Activated CD4-positive, alpha-beta T cell treated with anti-CD3 and anti-CD28 coated beads for 24 hours (primary cell): ENCODE data around the gene VWC2.
"Not testable (repeated sequence)": the region's sequence is repeated elsewhere in the genome, so short reads cannot be mapped to it uniquely, and the experiment has no call there.

ENCODE experiments used
- DNase-seq, 2 donors: peaks; one replicate each; pipeline ENCODE4 v3.0.0-alpha.2; 2020; ENCODE audit warnings: low read depth in 2 of 2

The VWC2 gene

DNA sequence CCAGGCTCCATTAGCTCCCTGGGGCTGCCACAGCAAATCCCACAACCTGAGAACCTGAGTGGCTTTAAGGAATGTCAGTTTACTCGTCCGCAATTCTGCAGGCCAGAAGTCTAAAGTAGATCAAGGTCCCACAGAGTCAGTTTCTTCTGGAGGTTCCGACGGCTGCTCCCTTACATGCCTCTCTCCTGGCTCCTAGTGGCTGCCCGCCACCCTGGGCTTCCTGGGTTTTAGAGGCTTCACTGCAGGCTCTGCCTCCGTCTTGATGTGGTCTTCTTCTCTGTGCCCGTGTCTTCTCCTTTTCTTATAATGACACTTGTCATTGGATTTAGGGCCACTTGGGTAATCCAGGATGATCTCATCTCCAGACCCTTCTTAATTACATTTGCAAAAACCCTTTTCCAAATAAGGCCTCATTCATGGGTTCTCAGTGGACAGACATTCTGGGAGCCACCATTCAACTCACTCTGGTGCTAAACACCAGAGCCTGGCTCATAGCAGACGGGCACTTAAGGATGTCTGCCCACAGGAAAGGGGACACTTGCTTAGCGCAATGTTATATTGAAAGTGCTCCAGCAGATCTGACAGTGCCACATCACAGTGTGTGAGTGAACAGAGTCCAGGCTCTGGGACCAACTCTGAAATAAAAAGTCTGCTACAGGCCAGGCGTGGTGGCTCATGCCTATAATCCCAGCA lies 77.6 kb downstream of the VWC2 start:
- DNase-seq: no peak

DNA sequence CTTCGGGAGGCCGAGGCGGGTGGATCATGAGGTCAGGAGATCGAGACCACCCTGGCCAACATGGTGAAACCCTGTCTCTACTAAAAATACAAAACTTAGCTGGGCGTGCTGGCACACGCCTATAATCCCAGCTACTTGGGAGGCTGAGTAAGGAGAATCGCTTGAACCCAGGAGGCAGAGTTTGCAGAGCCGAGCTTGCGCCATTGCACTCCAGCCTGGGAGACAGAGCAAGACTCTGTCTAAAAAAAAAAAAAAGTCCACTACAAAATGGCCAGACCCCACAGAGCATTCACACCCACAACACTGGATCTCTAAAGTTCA lies 78.1 kb downstream of the VWC2 start:
- not testable (repeated sequence) for DNase-seq

DNA sequence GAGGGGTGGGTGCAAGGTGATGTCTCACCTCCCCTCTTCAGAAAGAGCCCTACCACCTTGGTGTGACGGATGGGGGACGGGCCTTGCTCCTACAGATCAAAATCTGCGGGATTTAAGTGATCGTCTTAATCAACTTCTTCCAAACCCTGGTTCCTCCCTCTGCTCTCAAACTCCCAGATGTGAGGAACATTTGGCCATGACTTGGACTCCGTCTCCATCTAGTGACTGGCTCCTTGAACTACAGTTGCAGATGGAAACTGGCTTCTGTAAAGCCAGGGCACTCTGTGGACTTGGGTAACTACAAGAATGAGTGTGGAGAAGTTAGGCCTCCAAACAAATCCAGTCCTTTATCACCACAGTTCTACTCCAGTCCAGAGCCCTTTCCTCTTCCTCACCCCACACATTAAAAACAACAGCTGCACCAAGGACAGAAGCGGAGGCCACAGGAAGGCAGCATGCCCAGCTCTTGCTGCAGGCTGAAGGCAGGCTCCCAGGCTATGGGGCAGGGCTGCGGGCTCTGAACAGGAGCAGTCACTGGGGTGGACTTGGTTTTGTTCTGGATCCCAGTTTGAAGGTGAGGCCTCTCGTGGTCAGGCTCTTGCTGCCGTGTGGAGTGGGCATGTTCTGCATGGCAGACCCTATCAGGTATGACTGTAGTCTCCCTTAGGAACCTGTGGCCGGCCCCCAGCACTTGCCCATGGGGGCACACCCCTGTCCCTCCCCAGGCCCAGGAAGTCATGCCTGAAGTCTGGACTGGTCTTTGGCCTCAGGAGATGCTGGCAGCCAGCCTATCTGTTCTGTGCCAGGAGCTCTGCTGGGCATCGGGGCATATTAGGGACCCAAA lies 79.4 kb downstream of the VWC2 start:
- DNase-seq: peak in 1 of 2 donors; percentile 5

DNA sequence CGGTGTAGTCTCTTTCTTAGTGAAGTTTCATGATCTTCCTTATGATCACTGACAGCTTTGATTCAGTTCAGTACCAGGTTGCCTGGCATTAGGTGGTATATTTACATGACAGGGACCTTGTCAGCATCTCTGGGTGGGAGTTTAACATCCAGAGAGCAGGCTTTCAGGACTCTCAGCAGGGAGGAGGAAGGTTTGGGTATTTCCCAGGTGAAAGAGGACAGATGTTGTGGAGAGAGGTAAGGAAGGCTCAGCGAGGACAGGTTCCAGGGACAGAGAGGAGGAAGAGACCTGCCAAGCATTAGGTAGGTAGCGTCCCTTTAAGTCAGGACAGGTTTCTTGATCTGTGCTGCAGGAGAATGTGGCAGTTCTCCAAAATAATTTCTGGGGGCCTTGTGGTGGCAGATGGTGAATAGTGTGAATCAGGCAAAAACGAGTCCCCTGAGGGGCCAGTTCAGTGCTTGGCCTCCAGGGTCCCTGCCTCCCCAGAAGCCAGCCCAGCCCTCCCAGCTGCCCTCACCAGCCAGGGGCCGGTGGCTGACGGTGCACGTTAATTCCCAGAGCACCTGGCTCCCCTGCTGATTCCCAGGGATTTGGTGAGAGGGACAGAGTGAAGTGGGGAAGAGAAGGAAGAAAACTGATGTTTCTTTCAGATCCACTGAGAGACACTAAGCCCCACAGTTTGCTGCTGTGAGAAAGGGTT lies 82.0 kb downstream of the VWC2 start:
- DNase-seq: no peak

- no peak for DNase-seq
Observed at GRCh38 chr7:49860293-49860692, 86.9 kb downstream of the VWC2 start.

DNA sequence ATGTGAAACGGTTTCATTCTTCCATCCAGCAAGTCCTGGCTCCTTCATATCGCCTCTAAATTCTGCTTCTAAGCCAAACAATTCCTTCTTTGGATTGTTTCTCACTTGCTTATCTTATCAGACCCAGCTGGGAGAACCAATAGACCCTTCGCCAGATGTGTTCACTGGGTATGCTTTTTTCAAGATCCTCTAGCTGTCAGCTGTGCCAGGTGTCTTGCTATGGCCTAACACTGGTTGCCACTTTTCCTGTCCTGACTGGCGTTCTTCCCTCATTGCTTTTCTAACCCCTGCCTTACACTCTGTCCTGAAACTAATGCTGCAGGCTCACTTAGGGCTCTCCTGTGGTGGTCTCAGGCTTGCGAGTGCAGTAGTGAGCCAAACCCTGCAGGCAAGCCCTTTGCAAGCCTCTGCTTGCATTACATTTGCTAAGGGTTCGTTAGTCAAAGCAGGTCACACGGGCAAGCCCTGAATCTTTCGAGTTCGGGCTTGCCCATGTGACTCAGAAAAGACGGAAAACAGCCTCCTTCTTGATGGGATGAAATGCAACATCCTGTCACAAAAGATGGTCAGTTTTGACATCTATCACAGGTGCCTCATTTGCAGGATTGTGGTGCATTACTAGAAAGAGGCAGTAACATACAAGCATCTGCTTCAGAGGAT lies 92.8 kb downstream of the VWC2 start:
- DNase-seq: no peak

DNA sequence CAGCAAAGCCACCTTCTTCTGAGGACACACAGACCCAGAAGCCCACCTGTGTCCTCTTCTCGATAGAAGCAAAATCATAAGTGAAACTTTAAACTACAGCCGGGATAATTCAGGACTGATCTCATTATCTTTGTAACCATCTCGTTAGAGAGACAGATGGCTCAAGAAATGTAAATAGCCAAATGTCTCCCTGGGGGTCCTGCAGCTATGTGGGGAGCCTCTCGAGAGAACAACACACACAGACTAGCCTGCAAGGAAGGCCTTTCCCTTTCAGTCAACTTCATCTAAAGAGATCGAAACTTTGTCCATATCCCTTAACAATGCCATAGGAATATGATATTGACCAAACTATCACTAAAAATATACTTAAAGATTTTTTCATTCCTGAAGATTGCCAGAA lies 93.5 kb downstream of the VWC2 start:
- DNase-seq: no peak

DNA sequence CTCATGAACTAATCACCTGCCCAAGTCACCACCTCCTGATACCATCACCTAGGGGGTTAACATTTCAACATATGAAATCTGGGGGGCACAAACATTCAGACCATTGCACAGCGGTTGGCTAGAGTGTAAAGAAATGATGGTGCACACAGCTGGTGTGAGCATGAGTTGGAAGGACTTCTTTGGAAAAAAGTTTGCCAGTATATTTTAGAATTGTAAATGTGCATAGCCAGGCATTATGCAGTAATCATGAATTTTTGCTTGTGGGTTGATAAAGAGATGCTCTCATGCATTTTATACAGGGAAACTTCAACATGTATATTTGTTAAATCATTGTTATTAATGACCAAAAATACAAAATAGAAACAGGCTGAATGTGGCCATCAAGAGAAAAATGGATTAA lies 100.0 kb downstream of the VWC2 start:
- DNase-seq: no peak

- DNase-seq: no peak
Observed at GRCh38 chr7:49875336-49875735, 101.9 kb downstream of the VWC2 start.

GRCh38 chr7:49876202-49876601 lies 102.8 kb downstream of the VWC2 start:
- DNase-seq: no peak

GRCh38 chr7:49878089-49878488 lies 104.7 kb downstream of the VWC2 start:
- no peak for DNase-seq

DNA sequence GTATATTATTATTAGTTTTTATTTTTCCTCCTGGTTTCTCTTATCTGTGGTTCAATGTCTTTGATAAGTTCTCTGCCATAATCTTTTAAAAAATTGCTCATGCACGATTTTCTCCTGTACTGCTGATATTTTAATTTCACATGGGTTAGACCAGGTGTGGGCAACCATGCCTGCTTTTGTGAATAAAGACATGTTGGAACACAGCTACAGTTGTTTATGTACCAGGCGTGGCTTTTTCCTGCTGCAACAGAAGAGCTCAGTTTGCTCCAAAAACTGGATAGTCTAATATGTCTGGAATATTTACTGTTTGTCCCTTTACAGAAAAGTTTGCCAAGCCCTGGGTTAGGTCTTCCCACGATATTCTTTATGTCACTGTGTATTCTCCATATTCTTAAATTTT lies 105.2 kb downstream of the VWC2 start:
- DNase-seq: no peak

GRCh38 chr7:49883933-49884332 lies 110.5 kb downstream of the VWC2 start:
- no peak for DNase-seq

DNA sequence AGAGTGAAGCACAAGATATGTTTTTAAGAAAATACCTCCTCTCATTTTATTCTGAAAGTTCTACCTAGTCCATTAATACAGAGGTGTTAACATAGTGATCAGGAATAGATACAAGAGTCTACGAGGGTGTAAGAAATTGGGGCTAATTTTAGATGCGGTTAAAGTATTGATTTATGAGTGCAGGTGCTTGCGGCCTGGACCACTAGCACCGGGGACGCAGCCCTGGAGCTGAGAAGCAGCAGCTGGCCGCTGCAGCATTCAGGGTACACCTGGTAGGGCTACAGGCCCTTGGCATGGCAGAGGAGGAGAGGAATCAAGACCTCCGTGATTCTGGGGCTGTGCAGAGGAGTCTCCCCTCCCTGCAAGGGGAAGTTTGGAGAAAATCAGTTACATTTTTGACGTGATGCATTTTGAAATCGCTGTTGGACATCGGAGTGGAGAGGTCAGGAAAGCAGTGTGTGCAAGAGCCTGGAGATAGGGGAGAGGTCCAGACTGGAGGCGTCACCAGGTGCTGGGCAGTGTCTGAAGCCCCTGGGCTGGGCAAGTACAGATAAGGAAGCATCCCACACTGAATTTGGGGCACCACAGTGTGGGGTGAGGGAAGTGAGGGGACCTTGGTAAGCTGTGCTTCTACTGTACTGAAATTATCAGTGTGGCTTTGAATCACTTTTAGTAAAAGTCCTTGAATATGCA lies 112.3 kb downstream of the VWC2 start:
- no peak for DNase-seq

DNA sequence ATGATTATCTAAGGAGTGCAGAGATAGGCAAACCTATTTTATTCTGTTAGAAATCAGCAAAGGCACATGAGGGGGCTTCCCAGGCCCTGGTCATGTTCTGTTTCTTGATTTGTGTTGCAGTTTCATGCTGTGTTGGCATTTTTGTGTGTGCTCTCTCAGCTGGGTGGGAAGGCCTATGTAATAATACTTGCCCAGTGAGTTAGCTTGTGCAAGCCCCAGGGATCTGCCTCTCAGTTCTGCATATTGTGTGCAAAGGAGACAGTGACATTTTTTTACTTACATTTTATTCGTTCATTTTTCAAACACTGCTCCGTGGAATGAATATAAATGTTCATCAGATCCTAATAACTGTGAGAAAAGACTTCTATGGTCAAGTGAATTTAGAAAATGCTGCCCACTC lies 119.0 kb downstream of the VWC2 start:
- DNase-seq: no peak

DNA sequence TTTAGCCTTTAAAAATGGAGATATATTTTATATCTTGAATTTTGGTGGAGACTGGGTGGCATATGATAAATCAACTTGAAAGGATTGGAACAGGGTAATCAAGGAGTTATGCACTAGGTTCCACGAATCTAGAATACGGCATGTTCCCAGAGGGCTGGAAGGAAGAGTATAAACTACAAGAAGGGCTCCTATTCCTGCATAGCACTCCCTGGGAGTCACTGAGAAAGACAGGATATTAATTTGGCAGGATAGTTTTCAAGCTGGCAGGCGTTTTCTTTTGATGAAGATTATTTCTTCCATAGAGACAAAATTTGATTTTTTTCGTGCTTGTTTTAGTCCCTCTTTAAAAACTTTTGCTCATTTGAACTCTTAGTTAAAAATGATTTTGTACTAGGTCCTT lies 119.7 kb downstream of the VWC2 start:
- DNase-seq: no peak

- no peak for DNase-seq
Observed at GRCh38 chr7:49894543-49894942, 121.1 kb downstream of the VWC2 start.

DNA sequence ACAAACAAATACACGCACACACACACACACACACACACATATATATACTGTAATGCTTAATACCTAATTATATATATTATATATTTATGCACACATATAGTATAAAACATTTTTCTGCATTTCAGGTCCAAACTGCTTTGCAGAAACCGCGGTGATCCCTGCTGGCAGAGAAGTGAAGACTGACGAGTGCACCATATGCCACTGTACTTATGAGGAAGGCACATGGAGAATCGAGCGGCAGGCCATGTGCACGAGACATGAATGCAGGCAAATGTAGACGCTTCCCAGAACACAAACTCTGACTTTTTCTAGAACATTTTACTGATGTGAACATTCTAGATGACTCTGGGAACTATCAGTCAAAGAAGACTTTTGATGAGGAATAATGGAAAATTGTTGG lies 138.5 kb downstream of the VWC2 start:
- DNase-seq: no peak

- no peak for DNase-seq
Observed at GRCh38 chr7:49926720-49927119, 153.3 kb downstream of the VWC2 start.

DNA sequence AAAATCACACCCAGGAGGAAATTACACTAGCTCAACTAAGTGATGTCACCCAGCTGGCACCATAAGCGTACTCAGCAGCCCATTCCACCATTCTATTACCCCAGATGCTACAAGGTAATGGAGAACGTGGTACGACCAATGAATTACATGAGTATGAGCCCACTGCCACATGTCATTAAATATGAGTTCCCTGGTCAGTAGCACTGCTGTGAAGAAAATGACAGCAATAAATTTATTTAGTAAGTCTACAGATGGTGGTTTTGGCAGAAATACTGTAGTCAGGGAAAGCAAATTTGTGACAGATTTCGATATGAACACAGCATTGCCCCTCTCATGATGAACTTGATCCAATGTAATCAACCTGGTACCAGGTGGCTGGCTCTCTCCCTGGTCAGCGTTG lies 154.2 kb downstream of the VWC2 start:
- DNase-seq: no peak

DNA sequence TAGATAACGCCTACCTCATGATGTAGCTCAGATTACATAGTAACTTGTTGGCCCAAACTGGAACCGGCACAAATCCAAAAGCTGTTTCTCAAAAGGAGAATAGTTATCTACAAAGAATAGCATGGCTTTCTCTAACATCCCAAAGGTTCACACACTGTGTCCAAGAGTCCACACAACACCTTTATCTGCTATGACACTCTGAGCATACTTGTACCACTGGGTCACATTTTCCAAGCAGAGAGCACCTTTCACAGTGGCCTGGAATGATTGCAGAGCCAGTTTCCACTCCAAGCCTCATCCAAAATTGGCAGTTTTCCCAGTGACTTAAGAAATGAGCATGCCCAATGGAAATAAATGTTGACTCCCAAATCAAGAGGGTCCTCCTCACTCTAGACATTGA lies 155.3 kb downstream of the VWC2 start:
- DNase-seq: no peak

- no peak for DNase-seq
Observed at GRCh38 chr7:49931627-49932026, 158.2 kb downstream of the VWC2 start.
